PC-3 (cell line): ENCODE data around the gene PLXNA4. TPM values are rescaled to one million over a fixed set of nuclear protein-coding genes. Genes with fewer than 3 reads are reported as not detected.
A peak's percentile ranks its signal among the peaks of the same experiment; 100 is the strongest.

ENCODE experiments used
- ATAC-seq: fragments of 200-7000 bp; cut with Tn5 transposase; 2 replicates; pipeline ENCODE4 v1.9.1; 2020; ENCODE audit warnings: mild to moderate bottlenecking, moderate library complexity
- BruUV-seq: library from RNA; stranded (reverse); fragments of 400-500 nt; replicated peaks from 2 replicates; lab custom pipeline; 2021; lab: Mats Ljungman, UMichigan
- CTCF ChIA-PET: fragments of 300-600 bp; sonication (Branson Sonifier 250); formaldehyde crosslinking; loops from one replicate; lab custom pipeline; 2022; ENCODE audit warnings: antibody characterized with exemption; lab: Charles Lee
- POLR2A ChIA-PET: fragments of 300-600 bp; sonication (Branson Sonifier 250); formaldehyde crosslinking; loops from one replicate; lab custom pipeline; 2022; ENCODE audit warnings: antibody characterized with exemption; ENCODE audit not compliant: unreplicated experiment; lab: Charles Lee
- DNase-seq: peaks from one replicate; pipeline ENCODE4 v3.0.0-alpha.2; 2015
- H2AFZ ChIP-seq: fragments of 300-600 bp; sonication (generic); 2 replicates; pipeline ENCODE4 v1.6.0; 2016; ENCODE audit warnings: antibody characterized with exemption, low read length
- H3F3A ChIP-seq: fragments of 300-600 bp; sonication (generic); one replicate; pipeline ENCODE4 v1.6.0; 2017; ENCODE audit warnings: antibody characterized with exemption, low read length, control low read depth, mild to moderate bottlenecking; ENCODE audit not compliant: unreplicated experiment
- H3K27ac ChIP-seq: fragments of 300-600 bp; sonication (generic); 2 replicates; pipeline ENCODE4 v1.5.1; 2016; ENCODE audit warnings: mild to moderate bottlenecking, low read length
- H3K27me3 ChIP-seq: fragments of 300-600 bp; sonication (generic); 2 replicates; pipeline ENCODE4 v1.6.1; 2016; ENCODE audit warnings: low read length, mixed read lengths
- H3K36me3 ChIP-seq: fragments of 300-600 bp; sonication (generic); 2 replicates; pipeline ENCODE4 v1.6.1; 2016; ENCODE audit warnings: low read depth, mixed run types, low read length, mixed read lengths
- H3K4me1 ChIP-seq: fragments of 300-600 bp; sonication (generic); 2 replicates; pipeline ENCODE4 v1.5.1; 2016; ENCODE audit warnings: low read length; ENCODE audit not compliant: insufficient read depth
- H3K4me2 ChIP-seq: fragments of 300-600 bp; sonication (generic); 2 replicates; pipeline ENCODE4 v1.6.0; 2016; ENCODE audit warnings: low read length
- H3K4me3 ChIP-seq: fragments of 300-600 bp; sonication (generic); 2 replicates; pipeline ENCODE4 v1.5.1; 2016; ENCODE audit warnings: mild to moderate bottlenecking, low read length, mixed read lengths
- H3K79me2 ChIP-seq: fragments of 300-600 bp; sonication (generic); 2 replicates; pipeline ENCODE4 v1.6.1; 2017; ENCODE audit warnings: low read length, mixed read lengths
- H3K9ac ChIP-seq: fragments of 300-600 bp; sonication (generic); 2 replicates; pipeline ENCODE4 v1.6.0; 2016; ENCODE audit warnings: mild to moderate bottlenecking, low read length
- H3K9me2 ChIP-seq: fragments of 300-600 bp; sonication (generic); replicated peaks from 2 replicates; pipeline ENCODE4 v1.6.1; 2016; ENCODE audit warnings: mixed run types, low read length, mixed read lengths
- H3K9me3 ChIP-seq: fragments of 300-600 bp; sonication (generic); 2 replicates; pipeline ENCODE4 v1.6.1; 2016; ENCODE audit warnings: low read length, mixed read lengths
- H4K20me1 ChIP-seq: fragments of 300-600 bp; sonication (generic); 2 replicates; pipeline ENCODE4 v1.6.1; 2016; ENCODE audit warnings: low read length, mixed read lengths
- CTCF ChIP-seq: fragments of 300-600 bp; sonication (generic); conservative IDR thresholded peaks from 2 replicates; pipeline ENCODE4 v1.5.1; 2017; ENCODE audit warnings: antibody characterized with exemption, low read depth, mild to moderate bottlenecking, low read length
- EZH2 ChIP-seq: fragments of 300-600 bp; sonication (generic); IDR thresholded peaks from one replicate; pipeline ENCODE4 v1.6.1; 2017; ENCODE audit warnings: antibody characterized with exemption, mild to moderate bottlenecking, low read length; ENCODE audit not compliant: unreplicated experiment
- EZH2phosphoT487 ChIP-seq: fragments of 300-600 bp; sonication (generic); IDR thresholded peaks from 2 replicates; pipeline ENCODE4 v1.6.1; 2018; ENCODE audit warnings: mild to moderate bottlenecking, antibody characterized with exemption, low read length, borderline replicate concordance
- intact Hi-C: fragments of 100-400 bp; cut with micrococcal nuclease; formaldehyde crosslinking; loops from 2 replicates; pipeline ENCODE4 v1.9.0; 2023
- total RNA-seq: library from RNA; depleted of rRNA; stranded (reverse); fragments of >200 nt; gene quantifications from 2 replicates; pipeline ENCODE4 v1.2.3, GENCODE V29; 2014

Gene PLXNA4
- total RNA-seq, 1 experiment from 2014 or later: 1.2 TPM

DNA sequence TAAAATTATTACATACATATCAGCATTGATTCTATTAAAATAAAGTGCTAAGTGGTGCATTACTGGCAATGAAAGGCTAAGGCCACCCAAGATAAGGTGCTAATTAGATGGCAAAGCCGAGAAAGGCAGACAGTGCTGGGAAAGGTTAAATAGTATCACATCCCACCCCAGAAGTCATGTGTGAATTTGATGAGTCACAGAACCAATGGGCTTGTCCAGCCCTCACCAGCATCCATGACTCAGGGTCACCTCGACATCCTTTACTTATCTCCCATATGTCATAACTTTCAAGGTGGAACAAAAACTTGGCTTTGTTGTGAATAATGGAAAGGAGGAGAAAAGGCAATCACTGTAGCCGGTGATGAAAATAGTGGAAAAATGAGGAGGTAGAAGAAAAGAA is 459.1 kb downstream of the PLXNA4 start:
- BruUV-seq: no TSS peak

GRCh38 chr7:132116369-132116768 is 459.9 kb downstream of the PLXNA4 start:
- H4K20me1 ChIP-seq: no peaks in the 10 kb centered on the region
- no peaks in the 10 kb centered on the region for H3K36me3 ChIP-seq
- ATAC-seq (peak; percentile 70), DNase-seq (peak; percentile 96)
- ChIA-PET CTCF (interaction anchor here (0.6 kb wide), 1 partner anchor 182 kb away, joined by 3 read pairs; no protein-coding TSS in a partner anchor), POLR2A (no interaction called here)
- peak overlapping the region; percentile 92 for H3K27ac ChIP-seq
- no TSS peak for BruUV-seq
- peaks cover 48% of the 10 kb centered on the region for H3K4me1 ChIP-seq
- H3K9me3 ChIP-seq: no peaks in the 10 kb centered on the region
- no peak overlapping the region for H3K4me3 ChIP-seq
- H3K79me2 ChIP-seq: no peaks in the 10 kb centered on the region
- H3F3A ChIP-seq: no peaks in the 10 kb centered on the region
- no peaks in the 10 kb centered on the region for H3K9me2 ChIP-seq
- TF ChIP-seq EZH2: no peak
- no peak for TF ChIP-seq CTCF
- TF ChIP-seq EZH2phosphoT487: no peak
- peak overlapping the region; percentile 53 for H3K9ac ChIP-seq
- intact Hi-C loops: loop anchor here (2.0 kb wide), 2 partner anchors 28 to 52 kb away; no protein-coding TSS in a partner anchor
- no peaks in the 10 kb centered on the region for H3K27me3 ChIP-seq
- H3K4me2 ChIP-seq: peak overlapping the region; percentile 46
- no peak overlapping the region for H2AFZ ChIP-seq

More for the DNA sequence above, 459.1 kb downstream of the PLXNA4 start:
- H3K27me3 ChIP-seq: no peaks in the 10 kb centered on the region
- H3K79me2 ChIP-seq: no peaks in the 10 kb centered on the region
- POLR2A ChIA-PET: no interaction called here
- H3K4me3 ChIP-seq: no peak overlapping the region
- peaks cover 48% of the 10 kb centered on the region for H3K4me1 ChIP-seq
- no peaks in the 10 kb centered on the region for H4K20me1 ChIP-seq
- no peak overlapping the region for H2AFZ ChIP-seq
- intact Hi-C loops: loop anchor here (2.0 kb wide), 2 partner anchors 28 to 52 kb away; no protein-coding TSS in a partner anchor
- peak overlapping the region; percentile 53 for H3K9ac ChIP-seq
- no peaks in the 10 kb centered on the region for H3F3A ChIP-seq
- H3K36me3 ChIP-seq: no peaks in the 10 kb centered on the region
- H3K27ac ChIP-seq: peak overlapping the region; percentile 92
- no peaks in the 10 kb centered on the region for H3K9me3 ChIP-seq
- TF ChIP-seq CTCF (no peak), EZH2phosphoT487 (no peak), EZH2 (no peak)
- H3K4me2 ChIP-seq: peak overlapping the region; percentile 46
- CTCF ChIA-PET: no interaction called here
- H3K9me2 ChIP-seq: no peaks in the 10 kb centered on the region
- ATAC-seq (peak; percentile 64), DNase-seq (peak; percentile 74)

DNA sequence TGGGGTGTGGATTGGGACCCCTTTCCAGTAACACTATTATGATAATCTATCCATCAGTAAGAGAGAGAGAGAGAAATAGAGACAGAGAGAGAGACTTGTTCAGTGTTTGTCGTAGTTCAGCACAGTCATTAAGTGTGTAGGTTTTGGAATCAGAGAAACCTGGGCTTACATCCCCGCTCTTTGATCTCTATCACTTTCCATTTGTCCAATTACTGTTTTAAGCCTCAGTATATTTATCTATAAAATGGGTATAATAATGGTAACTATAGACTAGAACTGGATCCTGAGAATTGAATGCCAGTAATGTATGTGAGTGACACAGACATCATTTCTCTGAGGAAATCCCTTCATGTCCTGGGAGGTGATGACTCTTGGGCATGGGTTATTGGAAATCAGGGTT is 460.5 kb downstream of the PLXNA4 start:
- DNase-seq (peak; percentile 1), ATAC-seq (no peak)
- Histone ChIP-seq H3K36me3 (no peaks in the 10 kb centered on the region), H3K4me2 (peak overlapping the region; percentile 30), H3K9me3 (no peaks in the 10 kb centered on the region), H3K9me2 (no peaks in the 10 kb centered on the region), H3K27me3 (no peaks in the 10 kb centered on the region), H2AFZ (no peak overlapping the region), H4K20me1 (no peaks in the 10 kb centered on the region), H3K4me1 (peaks cover 48% of the 10 kb centered on the region), H3K4me3 (no peak overlapping the region), H3F3A (no peaks in the 10 kb centered on the region), H3K9ac (peak overlapping the region; percentile 8; the same call in 1 of the 2 replicates), H3K27ac (peak overlapping the region; percentile 78), H3K79me2 (no peaks in the 10 kb centered on the region)
- ChIA-PET CTCF (no interaction called here), POLR2A (no interaction called here)
- no TSS peak for BruUV-seq
- intact Hi-C loops: loop anchor here (2.0 kb wide), 2 partner anchors 29 to 51 kb away; no protein-coding TSS in a partner anchor
- no peak for TF ChIP-seq EZH2phosphoT487
- no peak for TF ChIP-seq EZH2
- TF ChIP-seq CTCF: no peak
